Right lobe of liver (tissue), 6 donors: ENCODE measurements around the gene EIPR1. TPM values are rescaled to one million over a fixed set of nuclear protein-coding genes. Genes with fewer than 3 reads are reported as not detected.

ENCODE experiments used
- ATAC-seq, 4 donors: fragments of 200-7000 bp; cut with Tn5 transposase; one replicate each; pipeline ENCODE4 v1.9.1; 2020; ENCODE audit warnings: mild to moderate bottlenecking in 4 of 4, moderate library complexity in 4 of 4
- DNase-seq, 3 donors: peaks; one replicate each; pipeline ENCODE4 v3.0.0-alpha.2; 2020
- H3K27ac ChIP-seq, 3 donors: fragments of 200-600 bp; one replicate each; pipeline ENCODE4 v1.8.0; 2022
- H3K27me3 ChIP-seq, 2 donors: fragments of 200-600 bp; one replicate each; pipeline ENCODE4 v1.8.0; 2022
- H3K36me3 ChIP-seq, 4 donors: fragments of 200-600 bp; sonication (generic) in 1 of 4; one replicate each; pipeline versions ENCODE4 v1.5.1 to v1.8.0; 2017 to 2022; ENCODE audit warnings: control low read depth in 1 of 4
- H3K4me1 ChIP-seq, 4 donors: fragments of 200-600 bp; sonication (generic) in 1 of 4; one replicate each; pipeline versions ENCODE4 v1.5.1 to v1.8.0; 2017 to 2022; ENCODE audit warnings: control low read depth in 1 of 4
- H3K4me3 ChIP-seq, 3 donors: fragments of 200-600 bp; one replicate each; pipeline ENCODE4 v1.8.0; 2022
- H3K9me3 ChIP-seq, 4 donors: fragments of 200-600 bp; sonication (generic) in 1 of 4; one replicate each; pipeline versions ENCODE4 v1.5.1 to v1.8.0; 2017 to 2022; ENCODE audit warnings: control low read depth in 1 of 4
- POLR2A ChIP-seq: fragments of 450-650 bp; IDR thresholded peaks from one replicate; pipeline ENCODE4 v1.6.1; 2017; ENCODE audit warnings: antibody characterized with exemption, mild to moderate bottlenecking
- WGBS: methylation state at CpG from one replicate; pipeline ENCODE4 v1.1.6; 2018; ENCODE audit warnings: low coverage, low lambda C conversion rate; ENCODE audit not compliant: insufficient coverage; ENCODE audit errors: missing lambda C conversion rate; 5-methylcytosine and 5-hydroxymethylcytosine counted together
- intact Hi-C, 2 donors: fragments of 100-400 bp; cut with DNase I; formaldehyde crosslinking; loops; one replicate each; pipeline versions ENCODE4 v1.11.2 to v1.14.1; 2022
- total RNA-seq, 6 experiments: library from RNA; depleted of rRNA in 2 of 6; stranded (reverse); fragments of >200 nt in 2 of 6; fragmentation: NEBNext Ultra II Directional in 3 of 6; extraction: Animal tissue kit (Norgen Biotek cat#: 25700) in 3 of 6; gene quantifications; one replicate each; pipeline versions ENCODE4 v1.1.0 to v1.2.4, GENCODE V29; 2016 to 2023
- TF ChIP-seq, protein P1 (sequence below), 4 donors: fragments of 200-600 bp in 3 of 4; fragments of 450-650 bp in 1 of 4; IDR thresholded peaks; one replicate each; pipeline versions ENCODE4 v1.5.1 to v1.8.0; 2016 to 2022; ENCODE audit warnings: antibody characterized with exemption in 4 of 4, mild to moderate bottlenecking in 2 of 4
- donor health status: DM: no; HTN: yes; CAD: no.
- donor health status: DM: no; HTN: no; CAD: no.
- donor health status: DM: no; HTN: no; CAD: no.
- donor health status: DM: no; HTN: yes; CAD: no.
- donor health status: DM: no; HTN: yes; CAD: no.

Gene EIPR1
- total RNA-seq, 6 experiments from 2014 or later, result 6.8 to 40.6 (median 11.6) TPM

GRCh38 chr2:3343012-3343411 lies 34.6 kb downstream of the EIPR1 start:
- Histone ChIP-seq H3K9me3 (no peaks in the 10 kb centered on the region), H3K4me1 (no peaks in the 10 kb centered on the region), H3K27me3 (no peaks in the 10 kb centered on the region), H3K27ac (no peak overlapping the region), H3K4me3 (no peak overlapping the region), H3K36me3 (no peaks in the 10 kb centered on the region)
- WGBS, result 91% methylated on average over 8 of the region's 11 CpGs
- TF ChIP-seq POLR2A, result no peak
- TF ChIP-seq, protein P1, sequence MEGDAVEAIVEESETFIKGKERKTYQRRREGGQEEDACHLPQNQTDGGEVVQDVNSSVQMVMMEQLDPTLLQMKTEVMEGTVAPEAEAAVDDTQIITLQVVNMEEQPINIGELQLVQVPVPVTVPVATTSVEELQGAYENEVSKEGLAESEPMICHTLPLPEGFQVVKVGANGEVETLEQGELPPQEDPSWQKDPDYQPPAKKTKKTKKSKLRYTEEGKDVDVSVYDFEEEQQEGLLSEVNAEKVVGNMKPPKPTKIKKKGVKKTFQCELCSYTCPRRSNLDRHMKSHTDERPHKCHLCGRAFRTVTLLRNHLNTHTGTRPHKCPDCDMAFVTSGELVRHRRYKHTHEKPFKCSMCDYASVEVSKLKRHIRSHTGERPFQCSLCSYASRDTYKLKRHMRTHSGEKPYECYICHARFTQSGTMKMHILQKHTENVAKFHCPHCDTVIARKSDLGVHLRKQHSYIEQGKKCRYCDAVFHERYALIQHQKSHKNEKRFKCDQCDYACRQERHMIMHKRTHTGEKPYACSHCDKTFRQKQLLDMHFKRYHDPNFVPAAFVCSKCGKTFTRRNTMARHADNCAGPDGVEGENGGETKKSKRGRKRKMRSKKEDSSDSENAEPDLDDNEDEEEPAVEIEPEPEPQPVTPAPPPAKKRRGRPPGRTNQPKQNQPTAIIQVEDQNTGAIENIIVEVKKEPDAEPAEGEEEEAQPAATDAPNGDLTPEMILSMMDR (IDR thresholded peaks at IDR 0.05), result no peak
- ATAC-seq (no peak), DNase-seq (no peak)
- intact Hi-C loops, result no loop called here

DNA sequence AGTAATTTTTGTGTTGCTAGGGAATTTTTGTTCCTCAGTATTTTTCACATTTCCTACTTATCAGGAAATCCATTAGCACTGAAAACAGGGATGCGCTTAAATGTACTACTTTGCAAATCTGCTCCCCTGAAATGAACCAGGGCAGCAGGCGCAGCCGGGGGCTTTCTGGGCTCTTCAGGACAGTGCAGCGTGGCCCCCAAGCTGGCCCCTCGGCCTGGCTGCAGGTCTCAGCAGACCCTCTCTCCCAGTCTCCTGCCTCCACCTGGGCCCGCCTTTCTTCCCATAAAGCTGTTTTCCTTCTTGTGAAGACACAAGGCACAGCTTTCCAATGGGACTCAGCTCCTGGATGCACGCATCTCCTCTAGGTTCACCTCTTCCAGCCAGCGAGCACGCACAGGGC lies 35.3 kb downstream of the EIPR1 start:
- Histone ChIP-seq H3K27ac (no peak overlapping the region), H3K27me3 (no peaks in the 10 kb centered on the region), H3K4me1 (no peaks in the 10 kb centered on the region), H3K36me3 (no peaks in the 10 kb centered on the region), H3K4me3 (no peak overlapping the region), H3K9me3 (no peaks in the 10 kb centered on the region)
- 94% methylated on average over 7 of the region's 9 CpGs for WGBS
- peak in 1 of 4 donors; percentile 12 for ATAC-seq
- intact Hi-C loops, result no loop called here
- TF ChIP-seq, protein P1 (IDR thresholded peaks at IDR 0.05), result no peak
- TF ChIP-seq POLR2A, result no peak
- DNase-seq, result no peak

- intact Hi-C loops, result no loop called here
- no peaks in the 10 kb centered on the region for H3K9me3 ChIP-seq
- no peak overlapping the region for H3K27ac ChIP-seq
- no peak for TF ChIP-seq POLR2A
- TF ChIP-seq, protein P1 (IDR thresholded peaks at IDR 0.05), result no peak
- 94% methylated on average over 2 of the region's 8 CpGs for WGBS
- no peak overlapping the region for H3K4me3 ChIP-seq
- H3K36me3 ChIP-seq, result no peaks in the 10 kb centered on the region
- H3K27me3 ChIP-seq, result no peaks in the 10 kb centered on the region
- no peak for DNase-seq
- no peaks in the 10 kb centered on the region for H3K4me1 ChIP-seq
- peak in 1 of 4 donors; percentile 43 for ATAC-seq
Observed at GRCh38 chr2:3341336-3341735, 36.3 kb downstream of the EIPR1 start.

DNA sequence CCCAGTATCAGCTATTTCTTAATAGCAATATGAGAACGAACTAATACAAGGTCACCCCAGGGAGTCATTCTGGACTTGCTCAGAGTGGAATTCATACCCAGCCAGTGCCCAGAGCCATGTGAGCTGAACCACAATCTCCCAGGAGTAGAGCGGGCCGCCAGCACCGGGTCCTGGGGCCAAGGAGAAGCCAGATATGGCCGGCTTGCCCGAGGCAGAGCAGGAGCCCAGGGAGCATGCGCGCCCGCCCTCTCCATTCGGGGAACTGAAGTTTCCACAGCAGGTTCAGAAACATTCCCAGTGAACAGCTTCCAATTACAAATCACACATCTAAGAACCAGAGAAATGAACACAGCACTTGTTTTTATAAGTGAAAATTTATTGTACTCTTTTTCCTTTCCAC lies 37.5 kb downstream of the EIPR1 start:
- Histone ChIP-seq H3K27me3 (no peaks in the 10 kb centered on the region), H3K9me3 (no peaks in the 10 kb centered on the region), H3K4me1 (no peaks in the 10 kb centered on the region), H3K27ac (no peak overlapping the region), H3K36me3 (peaks cover 0 to 2% (median 0%) of the 10 kb centered on the region in 4 donors), H3K4me3 (no peak overlapping the region)
- intact Hi-C loops, result no loop called here
- ATAC-seq (no peak), DNase-seq (no peak)
- TF ChIP-seq, protein P1 (IDR thresholded peaks at IDR 0.05), result no peak
- no peak for TF ChIP-seq POLR2A
- 90% methylated on average over 3 of the region's 10 CpGs for WGBS

DNA sequence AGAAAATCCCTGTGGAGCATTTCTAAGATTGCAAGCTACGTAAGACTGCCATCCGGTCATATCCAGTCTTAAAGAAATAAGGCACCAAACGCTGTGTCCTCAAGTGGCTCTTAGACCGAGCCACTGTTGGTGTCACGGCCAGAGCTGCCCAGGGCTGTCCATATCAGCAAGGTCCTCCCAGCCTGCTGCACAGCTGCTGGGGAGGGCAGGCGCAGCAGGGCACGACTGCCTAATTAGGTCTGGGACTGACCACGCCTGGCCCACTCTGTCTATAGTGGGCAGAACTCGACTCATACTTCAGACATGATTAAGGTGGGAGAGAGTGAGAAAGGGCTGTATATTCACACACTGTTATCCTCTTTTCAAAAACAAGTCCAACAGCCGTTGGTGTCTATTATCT lies 39.3 kb downstream of the EIPR1 start:
- intact Hi-C loops, result no loop called here
- no peaks in the 10 kb centered on the region for H3K9me3 ChIP-seq
- peaks cover 0 to 2% (median 0%) of the 10 kb centered on the region in 4 donors for H3K36me3 ChIP-seq
- 87% methylated on average over 8 of the region's 10 CpGs for WGBS
- DNase-seq (no peak), ATAC-seq (no peak)
- no peak overlapping the region for H3K27ac ChIP-seq
- no peaks in the 10 kb centered on the region for H3K4me1 ChIP-seq
- H3K27me3 ChIP-seq, result no peaks in the 10 kb centered on the region
- TF ChIP-seq POLR2A, result no peak
- TF ChIP-seq, protein P1 (IDR thresholded peaks at IDR 0.05), result no peak
- H3K4me3 ChIP-seq, result no peak overlapping the region
